GM12878 (cell line): ENCODE measurements around the gene ZDHHC21. TPM values are rescaled to one million over a fixed set of nuclear protein-coding genes. Genes with fewer than 3 reads are reported as not detected.

ENCODE experiments used
- ATAC-seq: fragments of 200-7000 bp; cut with Tn5 transposase; 3 replicates; pipeline ENCODE4 v1.9.1; 2020; ENCODE audit warnings: mild to moderate bottlenecking, moderate library complexity
- BruUV-seq: library from RNA; stranded (reverse); fragments of 400-500 nt; replicated peaks from 2 replicates; lab custom pipeline; 2021; lab: Mats Ljungman, UMichigan
- CTCF ChIA-PET: fragments of 300-600 bp; sonication (Branson Sonifier 250); formaldehyde crosslinking; extraction: SDS; loops from one replicate; lab custom pipeline; 2021; ENCODE audit warnings: inconsistent platforms; lab: Yijun Ruan, JAX
- POLR2A ChIA-PET: fragments of 350-600 bp; formaldehyde crosslinking; extraction: SDS; loops from one replicate; lab custom pipeline; 2021; ENCODE audit warnings: inconsistent platforms; lab: Charles Lee
- RAD21 ChIA-PET: fragments of 300-600 bp; sonication (Branson Sonifier 250); formaldehyde crosslinking; loops from one replicate; lab custom pipeline; 2023; ENCODE audit warnings: antibody characterized with exemption; ENCODE audit not compliant: unreplicated experiment; lab: Charles Lee
- SMC1A ChIA-PET: fragments of 300-600 bp; sonication (Branson Sonifier 250); formaldehyde crosslinking; loops from one replicate; lab custom pipeline; 2023; ENCODE audit not compliant: unreplicated experiment, uncharacterized antibody; lab: Charles Lee
- DNase-seq: peaks from one replicate; pipeline ENCODE4 v3.0.0-alpha.2; 2011; ENCODE audit warnings: low read depth, low spot score
- FAIRE-seq: peaks from 3 replicates; lab custom pipeline; 2011; peaks lifted over from hg19 to GRCh38; lab: Jason Lieb, UNC
- H2AFZ ChIP-seq: 2 replicates; pipeline ENCODE4 v1.6.0; 2011; ENCODE audit warnings: low read depth, low read length, control low read depth; ENCODE audit not compliant: control insufficient read depth
- H3K27ac ChIP-seq: 2 replicates; pipeline ENCODE4 v1.5.1; 2011; ENCODE audit warnings: control low read depth; ENCODE audit not compliant: control insufficient read depth, insufficient read depth
- H3K27me3 ChIP-seq, 2 experiments: replicated peaks in 1 of 2; 2 replicates each; pipeline versions ENCODE4 v1.6.0 to v1.6.1; 2011; ENCODE audit warnings: low read length in 1 of 2; ENCODE audit not compliant: control insufficient read depth in 2 of 2, insufficient read depth in 2 of 2
- H3K36me3 ChIP-seq, 2 experiments: 2 replicates each; pipeline ENCODE4 v1.5.1; 2011; ENCODE audit warnings: low read length in 1 of 2; ENCODE audit not compliant: control insufficient read depth in 2 of 2, insufficient read depth in 2 of 2
- H3K4me1 ChIP-seq: 2 replicates; pipeline ENCODE4 v1.6.1; 2011; ENCODE audit warnings: mild to moderate bottlenecking, low read length, moderate library complexity, mixed read lengths; ENCODE audit not compliant: control insufficient read depth, insufficient read depth
- H3K4me2 ChIP-seq: 2 replicates; pipeline ENCODE4 v1.6.0; 2011; ENCODE audit warnings: control low read depth; ENCODE audit not compliant: control insufficient read depth, insufficient read depth
- H3K4me3 ChIP-seq: fragments of 200-600 bp; sonication (generic); 2 replicates; pipeline ENCODE4 v1.5.1; 2016
- H3K79me2 ChIP-seq: 2 replicates; pipeline ENCODE4 v1.6.0; 2011; ENCODE audit warnings: low read length; ENCODE audit not compliant: control insufficient read depth, insufficient read depth
- H3K9ac ChIP-seq: 2 replicates; pipeline ENCODE4 v1.8.0; 2011; ENCODE audit warnings: low read length, control low read depth, mixed read lengths; ENCODE audit not compliant: control insufficient read depth, insufficient read depth
- H3K9me3 ChIP-seq: replicated peaks from 3 replicates; pipeline ENCODE4 v1.5.1; 2011; ENCODE audit warnings: mild to moderate bottlenecking, low read length; ENCODE audit not compliant: control insufficient read depth, insufficient read depth
- H4K20me1 ChIP-seq: 2 replicates; pipeline ENCODE4 v1.6.0; 2011; ENCODE audit not compliant: control insufficient read depth, insufficient read depth
- ATF7 ChIP-seq: fragments of 450-650 bp; IDR thresholded peaks from 2 replicates; pipeline ENCODE4 v1.6.1; 2016; ENCODE audit warnings: low read depth, mild to moderate bottlenecking
- BHLHE40 ChIP-seq, 2 experiments: fragments of 450-650 bp in 1 of 2; IDR thresholded peaks; 2 replicates each; pipeline ENCODE4 v1.6.1; 2011 to 2017; ENCODE audit warnings: low read depth in 2 of 2, borderline replicate concordance in 1 of 2, improper control_type of control experiment in 1 of 2, low read length in 1 of 2, mild to moderate bottlenecking in 1 of 2
- BRCA1 ChIP-seq: IDR thresholded peaks from 2 replicates; pipeline ENCODE4 v1.6.1; 2011; ENCODE audit warnings: low read depth, low read length, improper control_type of control experiment
- DPF2 ChIP-seq: fragments of 450-650 bp; IDR thresholded peaks from 2 replicates; pipeline ENCODE4 v1.6.1; 2017; ENCODE audit warnings: mild to moderate bottlenecking
- FOXM1 ChIP-seq: IDR thresholded peaks from 2 replicates; pipeline ENCODE4 v1.6.1; 2012; ENCODE audit warnings: low read depth, mild to moderate bottlenecking, inconsistent platforms, low read length, moderate library complexity
- GABPA ChIP-seq: IDR thresholded peaks from 2 replicates; pipeline ENCODE4 v1.6.1; 2014; ENCODE audit warnings: antibody characterized with exemption, low read depth, mild to moderate bottlenecking, inconsistent platforms
- IKZF2 ChIP-seq, 2 experiments: fragments of 450-650 bp; IDR thresholded peaks; 2 replicates each; pipeline ENCODE4 v1.6.1; 2017; ENCODE audit warnings: mild to moderate bottlenecking in 2 of 2, moderate library complexity in 2 of 2
- IRF4 ChIP-seq: IDR thresholded peaks from 2 replicates; pipeline ENCODE4 v1.6.1; 2011; ENCODE audit warnings: low read depth, low read length
- NFYB ChIP-seq: IDR thresholded peaks from 2 replicates; pipeline ENCODE4 v1.6.1; 2011; ENCODE audit warnings: low read depth, mild to moderate bottlenecking, low read length, improper control_type of control experiment, moderate library complexity; ENCODE audit not compliant: insufficient read depth
- RB1 ChIP-seq: fragments of 450-650 bp; formaldehyde crosslinking; IDR thresholded peaks from 2 replicates; pipeline ENCODE4 v1.6.1; 2017; ENCODE audit warnings: mild to moderate bottlenecking, borderline replicate concordance
- SUPT20H ChIP-seq: IDR thresholded peaks from 2 replicates; pipeline ENCODE4 v1.6.1; 2011; ENCODE audit warnings: low read depth, mild to moderate bottlenecking, low read length, moderate library complexity, borderline replicate concordance; ENCODE audit not compliant: control insufficient read depth
- TCF12 ChIP-seq: IDR thresholded peaks from 2 replicates; pipeline ENCODE4 v1.6.1; 2011; ENCODE audit warnings: low read depth, mild to moderate bottlenecking, low read length
- ZNF592 ChIP-seq: fragments of 450-650 bp; IDR thresholded peaks from 2 replicates; pipeline ENCODE4 v1.6.1; 2017; ENCODE audit warnings: mild to moderate bottlenecking, moderate library complexity
- WGBS: methylation state at CpG from one replicate; pipeline ENCODE4 v1.1.6; 2016; ENCODE audit warnings: low lambda C conversion rate; ENCODE audit not compliant: insufficient replicate concordance, insufficient coverage; ENCODE audit errors: missing lambda C conversion rate; 5-methylcytosine and 5-hydroxymethylcytosine counted together
- in situ Hi-C: fragments of 300-500 bp; cut with MboI; formaldehyde crosslinking; loops from 9 replicates; pipeline ENCODE4 v1.14.3; 2018; ENCODE audit warnings: mixed read lengths
- intact Hi-C: fragments of 100-400 bp; cut with micrococcal nuclease; formaldehyde crosslinking; loops from one replicate; pipeline ENCODE4 v1.14.2; 2022; ENCODE audit not compliant: unreplicated experiment
- polyA plus RNA-seq, 11 experiments: library from polyadenylated mRNA; depleted of rRNA in 4 of 11; unstranded in 6 of 11; stranded (reverse) in 5 of 11; fragments of >200 nt; fragmentation: Nextera tagmentation in 4 of 11; fragmentation: Illumina TruSeq in 1 of 11; extraction: Ambion mirVana in 4 of 11; extraction: Trizol in 1 of 11; gene quantifications; 1 replicate in 1 of 11; 2 replicates in 10 of 11; pipeline versions ENCODE4 v1.2.1 to v1.2.3, GENCODE V29; 2011 to 2016; ENCODE audit warnings: inconsistent platforms in 2 of 11, missing spikeins in 2 of 11, low read depth in 1 of 11
- total RNA-seq, 4 experiments: library from RNA; depleted of rRNA in 3 of 4; stranded (reverse); fragments of >200 nt in 3 of 4; fragmentation: Illumina TruSeq in 1 of 4; extraction: Trizol in 1 of 4; gene quantifications; 2 replicates each; pipeline versions ENCODE4 v1.2.1 to v1.2.3, GENCODE V29; 2013 to 2021
- TF ChIP-seq, protein P1 (sequence below): fragments of 450-650 bp; IDR thresholded peaks from 2 replicates; pipeline ENCODE4 v1.6.1; 2018; ENCODE audit warnings: borderline replicate concordance, mild to moderate bottlenecking; ENCODE audit not compliant: partially characterized antibody

The ZDHHC21 gene
- total and polyA plus RNA-seq, 10 of the 15 experiments (the other 5 are each of a cell fraction or from before 2014, with no cell fraction given) = 2.6 to 14.6 (median 9.1) TPM

DNA sequence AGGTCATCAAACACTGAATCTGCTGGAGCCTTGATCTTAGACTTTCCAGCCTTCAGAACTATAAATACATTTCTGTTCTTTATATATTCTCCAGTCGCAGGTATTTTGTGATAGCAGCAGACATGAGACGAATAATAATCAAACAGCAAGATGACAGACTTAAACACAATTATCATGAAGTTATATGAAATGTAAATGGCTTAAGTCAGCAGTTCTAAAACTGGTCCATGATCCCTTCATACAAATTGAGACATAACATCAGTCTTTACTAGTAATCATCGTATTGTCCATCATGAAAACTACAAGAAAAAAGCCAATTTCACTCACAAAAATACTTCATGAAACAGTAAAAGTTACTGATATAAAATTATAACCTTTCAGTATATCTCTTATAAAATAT, 101.8 kb downstream of the ZDHHC21 start (continued):
- TF ChIP-seq ZNF592 (no peak), IKZF2 (IDR thresholded peaks at IDR 0.05) (no peak), TCF12 (no peak)

- Histone ChIP-seq H3K27me3 (no peaks in the 10 kb centered on the region), H3K4me2 (peak overlapping the region; percentile 49), H4K20me1 (no peaks in the 10 kb centered on the region), H2AFZ (no peak overlapping the region), H3K27ac (no peak overlapping the region; the same call in 1 of the 2 replicates), H3K4me1 (peaks cover 13% of the 10 kb centered on the region), H3K4me3 (no peak overlapping the region), H3K36me3 (no peaks in the 10 kb centered on the region), H3K9ac (no peak overlapping the region), H3K79me2 (no peaks in the 10 kb centered on the region), H3K9me3 (no peaks in the 10 kb centered on the region; the same call in 1 of the 3 replicates)
- WGBS = 5% methylated on average over 8 of the region's 8 CpGs
- ChIA-PET RAD21 (interaction anchor here (1.6 kb wide), 1 partner anchor 32 kb away, joined by 3 read pairs; no protein-coding TSS in a partner anchor), CTCF (interaction anchor here (1.0 to 1.6 kb wide), 4 partner anchors 29 to 183 kb away, joined by 3 read pairs; no protein-coding TSS in a partner anchor), POLR2A (no interaction called here), SMC1A (interaction anchor here (0.5 to 2.1 kb wide), 4 partner anchors 75 to 156 kb away, joined by 3 to 7 read pairs (median 3); no protein-coding TSS in a partner anchor)
- no TSS peak for BruUV-seq
- in situ Hi-C loops (no loop called here), intact Hi-C loops (loop anchor here (10.0 kb wide), 1 partner anchor 271 kb away; the partner anchor contains the start of gene NFIB)
- FAIRE-seq (peak; percentile 93), ATAC-seq (peak; percentile 98), DNase-seq (peak; percentile 81)
- peak; percentile 83 for TF ChIP-seq IRF4
- TF ChIP-seq BRCA1 = no peak
- TF ChIP-seq, protein P1, sequence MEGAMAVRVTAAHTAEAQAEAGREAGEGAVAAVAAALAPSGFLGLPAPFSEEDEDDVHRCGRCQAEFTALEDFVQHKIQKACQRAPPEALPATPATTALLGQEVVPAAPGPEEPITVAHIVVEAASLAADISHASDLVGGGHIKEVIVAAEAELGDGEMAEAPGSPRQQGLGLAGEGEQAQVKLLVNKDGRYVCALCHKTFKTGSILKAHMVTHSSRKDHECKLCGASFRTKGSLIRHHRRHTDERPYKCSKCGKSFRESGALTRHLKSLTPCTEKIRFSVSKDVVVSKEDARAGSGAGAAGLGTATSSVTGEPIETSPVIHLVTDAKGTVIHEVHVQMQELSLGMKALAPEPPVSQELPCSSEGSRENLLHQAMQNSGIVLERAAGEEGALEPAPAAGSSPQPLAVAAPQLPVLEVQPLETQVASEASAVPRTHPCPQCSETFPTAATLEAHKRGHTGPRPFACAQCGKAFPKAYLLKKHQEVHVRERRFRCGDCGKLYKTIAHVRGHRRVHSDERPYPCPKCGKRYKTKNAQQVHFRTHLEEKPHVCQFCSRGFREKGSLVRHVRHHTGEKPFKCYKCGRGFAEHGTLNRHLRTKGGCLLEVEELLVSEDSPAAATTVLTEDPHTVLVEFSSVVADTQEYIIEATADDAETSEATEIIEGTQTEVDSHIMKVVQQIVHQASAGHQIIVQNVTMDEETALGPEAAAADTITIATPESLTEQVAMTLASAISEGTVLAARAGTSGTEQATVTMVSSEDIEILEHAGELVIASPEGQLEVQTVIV = no peak
- no peak for TF ChIP-seq RB1
- no peak for TF ChIP-seq SUPT20H
- TF ChIP-seq GABPA = 0 out of 2 replicates have a peak, but pooled peaks have one; percentile 19
- peak; percentile 69 to 75 for TF ChIP-seq BHLHE40 (IDR thresholded peaks at IDR 0.05; ENCODE audit: borderline replicate concordance in 1 of 2, low read depth in 2 of 2, low read length in 1 of 2)
- no peak for TF ChIP-seq NFYB
- peak; percentile 87 for TF ChIP-seq DPF2
- peak; percentile 47 to 69; a peak in 3 of 4 replicates for TF ChIP-seq IKZF2 (IDR thresholded peaks at IDR 0.05)
- TF ChIP-seq ATF7 = peak; percentile 78
- peak; percentile 86 for TF ChIP-seq FOXM1
These were observed 107.3 kb downstream of the ZDHHC21 start for GRCh38 chr9:14585730-14586473.
